Measurements from ENCODE around the gene NYAP1. TPM values are rescaled to one million over a fixed set of nuclear protein-coding genes. Genes with fewer than 3 reads are reported as not detected.
"Not testable (repeated sequence)": the region's sequence is repeated elsewhere in the genome, so short reads cannot be mapped to it uniquely, and the experiment has no call there.

NYAP1 gene
- total RNA-seq, 2 donors from 2014 or later: 0.37 to 1.5 TPM

DNA sequence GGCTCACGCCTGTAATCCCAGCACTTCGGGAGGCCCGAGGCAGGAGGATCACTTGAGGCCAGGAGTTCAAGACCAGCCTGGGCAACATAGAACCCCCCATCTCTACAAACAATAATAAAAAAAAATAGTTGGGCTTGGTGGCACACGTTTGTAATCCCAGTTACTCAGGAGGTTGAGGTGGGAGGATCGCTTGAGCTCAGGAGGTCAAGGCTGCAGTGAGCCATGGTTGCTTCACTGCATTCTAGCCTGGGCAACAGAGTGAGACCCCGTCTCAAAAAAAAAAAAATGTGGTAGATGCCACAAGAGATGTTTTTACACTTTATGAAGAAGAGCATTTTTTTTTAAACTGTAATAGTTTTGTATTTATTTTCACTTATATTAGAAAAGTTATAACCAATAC, 12.8 kb downstream of the NYAP1 start:
- no peak overlapping the region for H3K4me3 ChIP-seq
- H3K27ac ChIP-seq: no peak overlapping the region
- peaks cover 0 to 11% of the 10 kb centered on the region in 2 donors for H3K4me1 ChIP-seq
- no peaks in the 10 kb centered on the region for H3K27me3 ChIP-seq
- H3K9me3 ChIP-seq: no peaks in the 10 kb centered on the region
- TF ChIP-seq CTCF (IDR thresholded peaks at IDR 0.05): no peak
- H3K36me3 ChIP-seq: no peaks in the 10 kb centered on the region
- DNase-seq (ENCODE audit: low spot score): no peak

DNA sequence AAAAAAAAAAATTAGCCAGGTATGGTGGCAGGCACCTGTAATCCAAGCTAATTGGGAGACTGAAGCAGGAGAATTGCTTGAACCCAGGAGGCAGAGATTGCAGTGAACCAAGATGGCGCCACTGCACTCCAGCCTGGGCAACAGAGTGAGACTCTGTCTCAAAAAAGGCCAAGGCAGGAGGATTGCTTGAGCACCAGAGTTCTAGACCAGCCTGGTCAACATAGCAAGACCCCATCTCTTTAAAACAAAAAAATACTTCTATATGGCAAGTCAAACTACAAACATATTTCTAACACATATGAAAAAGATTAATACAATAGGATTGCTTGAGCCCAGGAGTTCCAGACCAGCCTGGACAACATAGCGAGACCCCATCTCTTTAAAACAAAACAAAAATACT, 17.0 kb downstream of the NYAP1 start:
- not testable (repeated sequence) for H3K27me3 ChIP-seq; H3K4me3 ChIP-seq; H3K4me1 ChIP-seq; H3K36me3 ChIP-seq; DNase-seq (ENCODE audit: low spot score); H3K27ac ChIP-seq; H3K9me3 ChIP-seq

DNA sequence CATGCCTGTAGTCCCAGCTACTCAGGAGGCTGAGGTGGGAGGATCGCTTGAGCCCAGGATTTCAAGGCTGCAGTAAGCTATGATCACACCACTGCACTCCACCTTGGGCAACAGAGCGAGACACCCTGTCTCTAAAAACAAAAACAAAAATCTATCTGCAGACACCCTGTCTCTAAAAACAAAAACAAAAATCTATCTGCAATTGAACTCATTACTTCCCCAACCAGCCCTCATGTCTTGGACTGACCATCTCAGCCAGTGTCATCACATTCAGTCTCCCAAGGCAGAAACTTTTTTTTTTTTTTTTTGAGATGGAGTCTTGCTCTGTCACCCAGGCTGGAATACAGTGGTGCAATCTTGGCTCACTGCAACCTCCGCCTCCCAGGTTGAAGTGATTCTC, 20.3 kb downstream of the NYAP1 start:
- H3K4me1 ChIP-seq; H3K27ac ChIP-seq; H3K36me3 ChIP-seq; H3K9me3 ChIP-seq; H3K27me3 ChIP-seq; DNase-seq (ENCODE audit: low spot score); H3K4me3 ChIP-seq: not testable (repeated sequence)

GRCh38 chr7:100504887-100505611, 21.3 kb downstream of the NYAP1 start:
- no peaks in the 10 kb centered on the region for H3K4me1 ChIP-seq
- no peaks in the 10 kb centered on the region for H3K36me3 ChIP-seq
- H3K27ac ChIP-seq: no peak overlapping the region
- H3K9me3 ChIP-seq: no peaks in the 10 kb centered on the region
- H3K27me3 ChIP-seq: no peaks in the 10 kb centered on the region
- no peak for TF ChIP-seq CTCF (IDR thresholded peaks at IDR 0.05)
- DNase-seq (ENCODE audit: low spot score): no peak
- H3K4me3 ChIP-seq: no peak overlapping the region

DNA sequence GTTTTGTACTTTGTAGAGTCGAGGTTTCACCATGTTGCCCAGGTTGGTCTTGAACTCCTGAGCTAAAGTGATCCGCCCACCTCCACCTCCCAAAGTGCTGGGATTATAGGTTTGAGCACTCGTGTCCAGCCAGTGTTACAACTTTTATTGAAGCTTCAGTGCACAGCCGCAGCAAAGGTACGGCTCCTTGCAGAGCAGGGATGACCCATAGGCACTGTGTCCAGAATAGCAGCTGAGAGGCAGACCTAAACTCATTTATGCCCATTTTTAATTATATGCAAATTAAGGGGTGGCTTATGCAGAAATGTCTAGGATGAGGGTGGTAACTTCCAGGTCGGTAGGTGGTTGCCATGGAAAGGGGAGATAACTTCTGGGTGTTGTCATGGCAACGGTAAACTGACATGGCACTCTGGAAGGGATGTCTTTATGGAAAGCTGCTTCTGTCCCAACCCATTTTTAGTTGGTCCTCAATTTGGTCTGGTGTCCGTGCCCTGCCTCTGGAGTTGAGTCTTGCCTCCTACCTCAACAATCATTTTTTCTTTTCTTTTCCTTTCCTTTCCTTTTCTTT, 22.7 kb downstream of the NYAP1 start:
- no peak for DNase-seq (ENCODE audit: low spot score)

GRCh38 chr7:100509231-100509630, 25.5 kb downstream of the NYAP1 start:
- TF ChIP-seq CTCF (IDR thresholded peaks at IDR 0.05): no peak
- no peaks in the 10 kb centered on the region for H3K4me1 ChIP-seq

More for the DNA sequence above, 22.7 kb downstream of the NYAP1 start:
- Histone ChIP-seq H3K9me3 (no peaks in the 10 kb centered on the region), H3K4me1 (no peaks in the 10 kb centered on the region), H3K36me3 (no peaks in the 10 kb centered on the region), H3K4me3 (no peak overlapping the region), H3K27me3 (no peaks in the 10 kb centered on the region), H3K27ac (no peak overlapping the region)
- TF ChIP-seq CTCF (IDR thresholded peaks at IDR 0.05): no peak

More at GRCh38 chr7:100509231-100509630, 25.5 kb downstream of the NYAP1 start:
- Histone ChIP-seq H3K36me3 (no peaks in the 10 kb centered on the region), H3K27me3 (no peaks in the 10 kb centered on the region), H3K27ac (no peak overlapping the region), H3K4me3 (no peak overlapping the region), H3K9me3 (no peaks in the 10 kb centered on the region)
- DNase-seq (ENCODE audit: low spot score): no peak

All from right atrium auricular region (tissue), 2 donors.